ENCODE data around the gene GNAZ.

GNAZ gene

GRCh38 chr22:23084453-23085350, 14.4 kb downstream of the GNAZ start:
- Histone ChIP-seq H3K9me3 (replicated peaks; ENCODE audit: insufficient read depth, low read length) (no peaks in the 10 kb centered on the region), H3K9me2 (replicated peaks; ENCODE audit: insufficient read depth, low read length) (no peaks in the 10 kb centered on the region), H3K9ac (ENCODE audit: low read length) (no peak overlapping the region), H3K36me3 (replicated peaks; ENCODE audit: insufficient read depth, low read length) (no peaks in the 10 kb centered on the region), H4K20me1 (ENCODE audit: insufficient read depth, low read length) (no peaks in the 10 kb centered on the region), H3K79me2 (ENCODE audit: low read length) (no peaks in the 10 kb centered on the region), H3K4me1 (ENCODE audit: low read length) (no peaks in the 10 kb centered on the region), H3K4me3 (ENCODE audit: low read length) (no peak overlapping the region), H3K27me3 (replicated peaks; ENCODE audit: insufficient read depth, low read length) (no peaks in the 10 kb centered on the region), H3K27ac (ENCODE audit: low read length) (no peak overlapping the region), H3F3A (ENCODE audit: insufficient read depth, low read length) (no peaks in the 10 kb centered on the region), H3K4me2 (ENCODE audit: low read depth, low read length) (no peak overlapping the region), H2AFZ (ENCODE audit: low read length) (no peak overlapping the region)
- DNase-seq: no peak
- no peak for TF ChIP-seq EZH2 (optimal IDR thresholded peaks at IDR 0.05; ENCODE audit: low read depth, low read length)
- no peak for TF ChIP-seq EZH2phosphoT487 (IDR thresholded peaks at IDR 0.05; ENCODE audit: low read length)
- TF ChIP-seq CTCF (IDR thresholded peaks at IDR 0.05; ENCODE audit: low read length): no peak

DNA sequence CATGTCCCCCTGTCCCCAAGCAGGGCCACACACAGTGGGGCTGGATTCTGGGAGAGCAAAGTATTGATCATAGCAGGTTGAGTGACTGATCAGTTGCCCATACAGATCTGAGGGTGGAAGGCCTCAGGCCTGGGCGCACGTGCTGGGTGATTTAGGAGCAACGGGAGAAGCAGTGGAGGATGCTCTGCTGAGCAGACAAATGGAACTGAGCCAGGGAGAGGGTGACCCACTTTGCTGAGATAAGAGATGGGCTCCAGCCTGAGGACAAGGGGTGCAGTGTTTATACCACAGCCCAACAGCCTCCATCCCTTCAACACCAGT, 15.0 kb downstream of the GNAZ start:
- Histone ChIP-seq H3K79me2 (ENCODE audit: low read length) (no peaks in the 10 kb centered on the region), H3K4me1 (ENCODE audit: low read length) (no peaks in the 10 kb centered on the region)

GRCh38 chr22:23085785-23086184, 15.5 kb downstream of the GNAZ start:
- H3K27ac ChIP-seq (ENCODE audit: low read length): no peak overlapping the region
- H3K4me1 ChIP-seq (ENCODE audit: low read length): no peaks in the 10 kb centered on the region
- no peak for DNase-seq
- no peaks in the 10 kb centered on the region for H3K27me3 ChIP-seq (replicated peaks; ENCODE audit: insufficient read depth, low read length)
- H2AFZ ChIP-seq (ENCODE audit: low read length): no peak overlapping the region
- H3K9ac ChIP-seq (ENCODE audit: low read length): no peak overlapping the region
- no peaks in the 10 kb centered on the region for H3K9me3 ChIP-seq (replicated peaks; ENCODE audit: insufficient read depth, low read length)
- H3K36me3 ChIP-seq (replicated peaks; ENCODE audit: insufficient read depth, low read length): no peaks in the 10 kb centered on the region
- TF ChIP-seq EZH2 (optimal IDR thresholded peaks at IDR 0.05; ENCODE audit: low read depth, low read length) (no peak), CTCF (IDR thresholded peaks at IDR 0.05; ENCODE audit: low read length) (no peak), EZH2phosphoT487 (IDR thresholded peaks at IDR 0.05; ENCODE audit: low read length) (no peak)
- H3K4me3 ChIP-seq (ENCODE audit: low read length): no peak overlapping the region
- no peaks in the 10 kb centered on the region for H3K9me2 ChIP-seq (replicated peaks; ENCODE audit: insufficient read depth, low read length)
- H4K20me1 ChIP-seq (ENCODE audit: insufficient read depth, low read length): no peaks in the 10 kb centered on the region
- no peaks in the 10 kb centered on the region for H3K79me2 ChIP-seq (ENCODE audit: low read length)
- no peaks in the 10 kb centered on the region for H3F3A ChIP-seq (ENCODE audit: insufficient read depth, low read length)
- H3K4me2 ChIP-seq (ENCODE audit: low read depth, low read length): no peak overlapping the region

More for the DNA sequence above, 15.0 kb downstream of the GNAZ start:
- no peak overlapping the region for H3K4me3 ChIP-seq (ENCODE audit: low read length)
- no peaks in the 10 kb centered on the region for H3K9me2 ChIP-seq (replicated peaks; ENCODE audit: insufficient read depth, low read length)
- H3K27ac ChIP-seq (ENCODE audit: low read length): no peak overlapping the region
- H3K27me3 ChIP-seq (replicated peaks; ENCODE audit: insufficient read depth, low read length): no peaks in the 10 kb centered on the region
- H3F3A ChIP-seq (ENCODE audit: insufficient read depth, low read length): no peaks in the 10 kb centered on the region
- no peaks in the 10 kb centered on the region for H3K9me3 ChIP-seq (replicated peaks; ENCODE audit: insufficient read depth, low read length)
- no peaks in the 10 kb centered on the region for H4K20me1 ChIP-seq (ENCODE audit: insufficient read depth, low read length)
- H3K36me3 ChIP-seq (replicated peaks; ENCODE audit: insufficient read depth, low read length): no peaks in the 10 kb centered on the region
- H3K4me2 ChIP-seq (ENCODE audit: low read depth, low read length): no peak overlapping the region
- DNase-seq: no peak
- no peak overlapping the region for H2AFZ ChIP-seq (ENCODE audit: low read length)
- no peak overlapping the region for H3K9ac ChIP-seq (ENCODE audit: low read length)
- TF ChIP-seq CTCF (IDR thresholded peaks at IDR 0.05; ENCODE audit: low read length): no peak
- TF ChIP-seq EZH2 (optimal IDR thresholded peaks at IDR 0.05; ENCODE audit: low read depth, low read length): no peak
- TF ChIP-seq EZH2phosphoT487 (IDR thresholded peaks at IDR 0.05; ENCODE audit: low read length): no peak
